K562 (cell line): ENCODE measurements around the gene ICE2. TPM values are rescaled to one million over a fixed set of nuclear protein-coding genes. Genes with fewer than 3 reads are reported as not detected.

Experiments
- BRCA1 ChIP-seq, 2 experiments: fragments of 450-650 bp in 1 of 2; sonication (generic) in 1 of 2; formaldehyde crosslinking in 1 of 2; IDR thresholded peaks; 2 replicates each; pipeline versions ENCODE4 v1.5.0 to v1.6.1; 2017 to 2020; ENCODE audit warnings: mild to moderate bottlenecking in 1 of 2, missing genetic modification reagents in 1 of 2
- CBX5 ChIP-seq: IDR thresholded peaks from 2 replicates; pipeline ENCODE4 v1.6.1; 2014; ENCODE audit warnings: low read depth, borderline replicate concordance
- CC2D1A ChIP-seq: fragments of 450-650 bp; IDR thresholded peaks from 2 replicates; pipeline ENCODE4 v1.6.1; 2017; ENCODE audit warnings: mild to moderate bottlenecking
- E2F5 ChIP-seq: sonication (generic); formaldehyde crosslinking; IDR thresholded peaks from 2 replicates; pipeline ENCODE4 v1.8.0; 2022; ENCODE audit warnings: mild to moderate bottlenecking, missing genetic modification reagents
- ETS2 ChIP-seq: IDR thresholded peaks from 2 replicates; pipeline ENCODE4 v1.6.1; 2016; ENCODE audit warnings: borderline replicate concordance, missing genetic modification characterization, mild to moderate bottlenecking, moderate library complexity, missing compliant biosample characterization; ENCODE audit not compliant: poor library complexity, severe bottlenecking
- FOXM1 ChIP-seq, 2 experiments: fragments of 450-650 bp in 1 of 2; sonication (generic) in 1 of 2; formaldehyde crosslinking in 1 of 2; IDR thresholded peaks; 2 replicates each; pipeline versions ENCODE4 v1.6.1 to v1.9.0; 2017 to 2022; ENCODE audit warnings: low read depth in 2 of 2, mild to moderate bottlenecking in 2 of 2, missing genetic modification reagents in 1 of 2, moderate library complexity in 1 of 2
- GATAD2B ChIP-seq: fragments of 450-650 bp; IDR thresholded peaks from 2 replicates; pipeline ENCODE4 v1.6.1; 2017; ENCODE audit warnings: mild to moderate bottlenecking, borderline replicate concordance
- HCFC1 ChIP-seq: IDR thresholded peaks from 2 replicates; pipeline ENCODE4 v1.6.1; 2012; ENCODE audit warnings: low read depth, low read length, improper control_type of control experiment
- HNRNPK ChIP-seq: fragments of 200-400 bp; formaldehyde crosslinking; IDR thresholded peaks from one replicate; pipeline ENCODE4 v1.6.1; 2018; ENCODE audit warnings: mild to moderate bottlenecking, low read depth, low read length; ENCODE audit not compliant: poor library complexity, severe bottlenecking
- IRF1 ChIP-seq: sonication (generic); formaldehyde crosslinking; IDR thresholded peaks from 2 replicates; pipeline ENCODE4 v1.8.0; 2022; ENCODE audit warnings: missing genetic modification reagents, mild to moderate bottlenecking, borderline replicate concordance
- JUNB ChIP-seq: fragments of 450-650 bp; formaldehyde crosslinking; conservative IDR thresholded peaks from 2 replicates; pipeline ENCODE4 v1.4.0; 2020; ENCODE audit warnings: mild to moderate bottlenecking
- KAT7 ChIP-seq: sonication (generic); formaldehyde crosslinking; IDR thresholded peaks from 2 replicates; pipeline ENCODE4 v1.8.0; 2022; ENCODE audit warnings: missing genetic modification reagents, mild to moderate bottlenecking, borderline replicate concordance
- KDM2B ChIP-seq: fragments of 250-450 bp; sonication (Bioruptor Pico); IDR thresholded peaks from 2 replicates; pipeline ENCODE4 v1.8.0; 2021; ENCODE audit warnings: mild to moderate bottlenecking, moderate library complexity
- MAZ ChIP-seq, 2 experiments: fragments of 450-650 bp in 1 of 2; sonication (generic) in 1 of 2; formaldehyde crosslinking; IDR thresholded peaks in 1 of 2; conservative IDR thresholded peaks in 1 of 2; 2 replicates each; pipeline versions ENCODE4 v1.4.0 to v1.5.0; 2020; ENCODE audit warnings: mild to moderate bottlenecking in 1 of 2, missing genetic modification reagents in 1 of 2
- MBD2 ChIP-seq: sonication (generic); IDR thresholded peaks from 2 replicates; pipeline ENCODE4 v1.6.1; 2016; ENCODE audit warnings: low read depth, borderline replicate concordance
- MEF2A ChIP-seq: IDR thresholded peaks from 2 replicates; pipeline ENCODE4 v1.6.1; 2011; ENCODE audit warnings: low read depth, mild to moderate bottlenecking, low read length, moderate library complexity; ENCODE audit not compliant: control insufficient read depth
- MEIS2 ChIP-seq: fragments of 450-650 bp; IDR thresholded peaks from 2 replicates; pipeline ENCODE4 v1.6.1; 2014; ENCODE audit warnings: mild to moderate bottlenecking; ENCODE audit not compliant: partially characterized antibody
- NCOR1 ChIP-seq: fragments of 450-650 bp; IDR thresholded peaks from 2 replicates; pipeline ENCODE4 v1.6.1; 2016; ENCODE audit warnings: mild to moderate bottlenecking, moderate library complexity
- NRF1 ChIP-seq, 2 experiments: fragments of 450-650 bp; IDR thresholded peaks in 1 of 2; conservative IDR thresholded peaks in 1 of 2; 2 replicates each; pipeline ENCODE4 v1.6.1; 2014; ENCODE audit warnings: mild to moderate bottlenecking in 2 of 2
- PML ChIP-seq: IDR thresholded peaks from 2 replicates; pipeline ENCODE4 v1.6.1; 2012; ENCODE audit warnings: low read length, inconsistent platforms
- POLR2AphosphoS2 ChIP-seq: IDR thresholded peaks from 2 replicates; pipeline ENCODE4 v1.6.1; 2012; ENCODE audit warnings: low read length, improper control_type of control experiment
- RAD51 ChIP-seq: fragments of 450-650 bp; IDR thresholded peaks from 2 replicates; pipeline ENCODE4 v1.7.1; 2016; ENCODE audit warnings: low read depth, mild to moderate bottlenecking, borderline replicate concordance
- TEAD4 ChIP-seq, 2 experiments: sonication (generic) in 1 of 2; formaldehyde crosslinking in 1 of 2; IDR thresholded peaks; 2 replicates each; pipeline versions ENCODE4 v1.6.1 to v1.8.0; 2012 to 2022; ENCODE audit warnings: borderline replicate concordance in 1 of 2, inconsistent platforms in 1 of 2, low read length in 1 of 2, mild to moderate bottlenecking in 1 of 2, missing genetic modification reagents in 1 of 2
- TFAM ChIP-seq: fragments of 250-450 bp; sonication (Bioruptor Pico); conservative IDR thresholded peaks from 2 replicates; pipeline ENCODE4 v1.5.0; 2021; ENCODE audit warnings: mild to moderate bottlenecking, moderate library complexity
- TRIM28 ChIP-seq: fragments of 450-650 bp; IDR thresholded peaks from 2 replicates; pipeline ENCODE4 v1.6.1; 2017
- ZNF766 ChIP-seq: fragments of 200-800 bp; sonication (Bioruptor generic); conservative IDR thresholded peaks from 2 replicates; pipeline ENCODE4 v1.6.1; 2016; ENCODE audit warnings: missing genetic modification characterization, missing compliant biosample characterization
- polyA plus RNA-seq, 8 experiments: library from polyadenylated mRNA; depleted of rRNA in 4 of 8; stranded (reverse) in 5 of 8; unstranded in 3 of 8; fragments of >200 nt; fragmentation: Nextera tagmentation in 2 of 8; fragmentation: Illumina TruSeq in 1 of 8; extraction: Ambion mirVana in 2 of 8; extraction: Trizol in 1 of 8; gene quantifications; 2 replicates each; pipeline versions ENCODE4 v1.2.1 to v1.2.3, GENCODE V29; 2011 to 2014; ENCODE audit warnings: inconsistent platforms in 1 of 8, missing spikeins in 1 of 8
- total RNA-seq, 7 experiments: library from RNA; depleted of rRNA in 6 of 7; stranded (reverse); fragments of >200 nt in 6 of 7; fragmentation: Illumina TruSeq in 2 of 7; extraction: Trizol in 2 of 7; gene quantifications; 2 replicates each; pipeline versions ENCODE4 v1.2.1 to v1.2.3, GENCODE V29; 2011 to 2021; ENCODE audit warnings: low replicate concordance in 1 of 7

The ICE2 gene
- total and polyA plus RNA-seq, 9 of the 15 experiments (the other 6 are each of a cell fraction or from before 2014, with no cell fraction given): 21.8 to 87.9 (median 58.1) TPM

GRCh38 chr15:60396958-60397771 is 81.8 kb downstream of the ICE2 start (continued):
- peak; percentile 57 for TF ChIP-seq TEAD4 (IDR thresholded peaks at IDR 0.05; ENCODE audit: low read length)
- no peak for TF ChIP-seq TEAD4 (CRISPR knock-in tag; IDR thresholded peaks at IDR 0.05; ENCODE audit: borderline replicate concordance)
- no peak for TF ChIP-seq CC2D1A
- no peak for TF ChIP-seq ETS2 (tag)
- no peak for TF ChIP-seq MEF2A
- TF ChIP-seq POLR2AphosphoS2: no peak
- TF ChIP-seq PML: no peak; the same call in 1 of the 2 replicates
- TF ChIP-seq KAT7 (CRISPR knock-in tag): peak; percentile 84; the same call in 1 of the 2 replicates
- TF ChIP-seq FOXM1 (IDR thresholded peaks at IDR 0.05; ENCODE audit: low read depth): no peak
- no peak; the same call in 1 of the 2 replicates for TF ChIP-seq FOXM1 (CRISPR knock-in tag; IDR thresholded peaks at IDR 0.05; ENCODE audit: low read depth)
- peak; percentile 67 to 74 for TF ChIP-seq NRF1 (conservative IDR thresholded peaks at IDR 0.05 in 1 of 2, IDR thresholded peaks at IDR 0.05 in 1 of 2)
- peak; percentile 40; the same call in 1 of the 2 replicates for TF ChIP-seq GATAD2B
- no peak for TF ChIP-seq IRF1 (CRISPR knock-in tag)
- TF ChIP-seq JUNB (CRISPR knock-in tag): no peak
- TF ChIP-seq ZNF766 (CRISPR knock-in tag): no peak; the same call in 1 of the 2 replicates
- TF ChIP-seq TFAM: no peak
- peak; percentile 66 for TF ChIP-seq NCOR1
- no peak for TF ChIP-seq E2F5 (CRISPR knock-in tag)
- no peak for TF ChIP-seq RAD51
- TF ChIP-seq CBX5: no peak
- no peak for TF ChIP-seq MAZ (CRISPR knock-in tag; conservative IDR thresholded peaks at IDR 0.05 in 1 of 2, IDR thresholded peaks at IDR 0.05 in 1 of 2)
- TF ChIP-seq TRIM28: no peak
- 0 out of 2 replicates have a peak, but pooled peaks have one; percentile 9 for TF ChIP-seq HCFC1
- TF ChIP-seq BRCA1 (IDR thresholded peaks at IDR 0.05): no peak
- TF ChIP-seq BRCA1 (CRISPR knock-in tag; IDR thresholded peaks at IDR 0.05): no peak
- no peak for TF ChIP-seq HNRNPK
- no peak for TF ChIP-seq MBD2
- peak; percentile 5 for TF ChIP-seq MEIS2
- TF ChIP-seq KDM2B (CRISPR knock-in tag): no peak
